GM21367 (cell line): Measurements from ENCODE around the gene MYO1E.
"Not testable (repeated sequence)": the region's sequence is repeated elsewhere in the genome, so short reads cannot be mapped to it uniquely, and the experiment has no call there.

Experiments
- ATAC-seq: cut with Tn5 transposase; IDR thresholded peaks from one replicate; pipeline ENCODE4 v1.9.1; 2021; ENCODE audit not compliant: unreplicated experiment

The MYO1E gene

GRCh38 chr15:59172289-59172901 lies 200.3 kb downstream of the MYO1E start:
- ATAC-seq = no peak

GRCh38 chr15:59171067-59171397 lies 201.6 kb downstream of the MYO1E start:
- no peak for ATAC-seq

DNA sequence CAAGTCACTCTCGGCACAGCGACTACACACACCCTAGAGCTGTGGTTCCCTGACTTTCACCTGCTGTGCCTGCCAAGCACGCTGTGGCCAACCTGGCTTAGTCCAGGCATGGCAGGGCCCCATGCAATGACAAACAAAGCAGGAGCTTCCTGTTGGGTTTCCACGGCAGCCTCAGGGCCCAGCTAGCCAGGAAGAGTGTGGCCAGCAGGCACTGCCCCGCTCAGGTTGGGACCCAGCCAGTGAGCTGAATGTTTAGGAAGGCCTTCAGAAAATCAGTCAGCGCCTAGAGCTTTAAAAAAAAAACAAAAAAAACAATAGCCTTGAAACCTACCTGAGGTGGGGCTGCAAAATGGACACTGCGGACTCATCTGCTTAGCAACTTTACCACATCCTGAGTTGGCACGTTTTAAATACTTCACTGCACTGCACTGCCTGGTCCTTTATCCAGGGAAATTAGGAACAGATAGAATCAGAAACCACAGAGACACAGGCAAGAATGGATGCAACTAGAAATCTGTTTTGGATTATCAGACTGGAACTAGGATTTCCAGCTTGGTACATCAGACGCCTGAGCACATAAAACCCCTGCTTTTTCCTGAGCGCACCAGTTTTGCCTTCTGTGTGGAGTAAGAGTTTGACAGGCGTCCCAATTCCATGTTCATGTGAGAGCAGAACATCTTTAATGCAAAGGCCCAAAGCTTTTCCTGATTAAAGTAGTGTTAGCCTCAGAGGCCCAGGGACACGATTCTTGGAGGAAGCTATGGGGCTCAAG lies 202.2 kb downstream of the MYO1E start:
- ATAC-seq = no peak

DNA sequence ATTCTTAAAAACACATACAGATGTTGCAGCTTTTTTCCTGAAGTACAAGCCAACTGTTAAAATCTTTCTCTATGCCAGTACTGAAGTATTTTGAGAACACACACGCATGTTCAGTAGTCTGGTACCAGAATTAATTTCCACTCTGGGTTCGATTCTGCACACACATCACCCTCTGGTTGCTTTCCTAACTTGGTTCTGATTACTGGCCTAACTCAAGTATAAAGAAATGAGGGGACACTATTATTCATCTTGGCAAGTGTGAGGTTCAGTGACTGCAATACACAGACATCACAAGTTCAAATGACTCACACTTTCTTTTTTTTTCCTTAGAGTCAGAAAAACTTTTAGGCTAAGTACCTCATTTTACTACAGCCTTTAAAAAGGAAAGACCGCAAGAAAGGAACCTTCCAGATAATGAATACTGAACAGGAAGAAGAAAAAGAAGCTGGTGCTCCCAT lies 203.4 kb downstream of the MYO1E start:
- no peak for ATAC-seq

DNA sequence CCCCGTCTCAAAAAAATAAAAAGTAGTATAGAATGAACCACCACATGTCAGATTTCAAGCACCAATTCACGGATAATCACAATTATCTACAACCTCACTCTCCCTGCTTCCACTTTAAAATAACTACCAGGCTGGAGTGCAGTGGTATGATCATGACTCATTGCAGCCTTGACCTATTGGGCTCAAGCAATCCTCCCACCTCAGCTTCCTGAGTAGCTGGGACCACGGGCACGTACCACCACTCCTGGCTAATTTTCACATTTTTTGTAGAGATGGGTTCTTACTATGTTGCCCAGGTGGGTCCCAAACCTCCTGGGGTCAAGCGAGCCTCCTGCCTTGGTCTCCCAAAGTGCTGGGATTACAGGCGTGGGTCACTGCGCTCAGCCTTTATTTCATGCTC lies 204.1 kb downstream of the MYO1E start:
- no peak for ATAC-seq

- no peak for ATAC-seq
Observed at GRCh38 chr15:59166601-59167265, 205.9 kb downstream of the MYO1E start.

DNA sequence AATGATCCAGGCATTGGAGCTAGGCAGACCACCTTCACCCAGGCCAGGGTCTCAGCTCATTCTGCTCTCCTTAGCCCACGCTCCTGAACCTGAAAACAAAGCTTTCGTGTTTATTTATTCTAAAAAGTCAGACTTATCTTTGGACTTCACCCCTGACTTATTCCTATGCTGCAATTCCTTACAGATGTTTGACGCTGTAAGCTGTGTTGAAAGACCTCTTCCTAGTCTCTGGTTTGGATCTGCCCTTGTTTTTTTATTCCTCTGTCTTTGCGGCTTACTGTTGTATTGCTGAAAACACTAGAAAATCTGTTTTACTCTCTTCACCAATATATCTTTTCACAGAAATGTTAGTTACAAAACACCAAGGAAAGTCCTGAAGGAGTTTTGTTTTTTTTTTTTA lies 206.5 kb downstream of the MYO1E start:
- no peak for ATAC-seq

- no peak for ATAC-seq
Observed at GRCh38 chr15:59165726-59166125, 206.9 kb downstream of the MYO1E start.

DNA sequence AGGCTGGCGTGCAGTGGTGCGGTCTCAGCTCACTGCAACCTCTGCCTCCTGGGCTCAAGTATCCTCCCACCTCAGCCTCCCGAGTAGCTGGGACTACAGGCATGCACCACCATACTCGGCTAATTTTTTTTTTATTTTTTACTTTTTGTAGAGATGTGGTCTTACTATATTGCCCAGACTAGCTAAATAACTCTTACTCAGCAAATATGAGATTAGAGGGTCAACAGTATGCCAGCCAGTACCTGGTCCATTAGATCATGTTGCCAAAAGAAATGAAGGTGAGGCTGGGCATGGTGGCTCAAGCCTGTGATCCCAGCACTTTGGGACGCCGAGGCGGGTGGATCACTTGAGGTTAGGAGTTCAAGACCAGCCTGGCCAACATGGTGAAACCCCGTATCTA lies 210.6 kb downstream of the MYO1E start:
- ATAC-seq = not testable (repeated sequence)

- ATAC-seq = no peak
Observed at GRCh38 chr15:59160880-59161593, 211.6 kb downstream of the MYO1E start.

DNA sequence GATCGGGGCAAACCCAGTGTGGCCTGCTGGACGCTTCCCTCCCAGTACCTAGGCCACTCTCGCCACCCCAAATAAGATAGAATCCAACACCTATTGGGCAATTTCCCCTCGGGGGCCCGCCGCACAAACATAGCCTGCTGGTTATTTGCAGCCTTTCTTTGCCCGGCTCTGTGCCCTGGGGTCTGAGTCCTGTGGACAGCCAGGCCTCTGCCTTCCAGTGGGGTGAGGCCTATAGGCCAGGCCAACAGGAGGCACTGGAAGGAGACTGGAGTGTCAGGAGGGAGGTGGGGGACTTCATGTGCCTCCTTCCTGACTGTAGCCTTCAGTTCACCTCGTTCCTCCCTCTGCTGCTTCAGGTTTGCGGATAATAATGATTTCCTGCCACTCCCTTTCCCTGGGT lies 213.5 kb downstream of the MYO1E start:
- ATAC-seq = no peak

DNA sequence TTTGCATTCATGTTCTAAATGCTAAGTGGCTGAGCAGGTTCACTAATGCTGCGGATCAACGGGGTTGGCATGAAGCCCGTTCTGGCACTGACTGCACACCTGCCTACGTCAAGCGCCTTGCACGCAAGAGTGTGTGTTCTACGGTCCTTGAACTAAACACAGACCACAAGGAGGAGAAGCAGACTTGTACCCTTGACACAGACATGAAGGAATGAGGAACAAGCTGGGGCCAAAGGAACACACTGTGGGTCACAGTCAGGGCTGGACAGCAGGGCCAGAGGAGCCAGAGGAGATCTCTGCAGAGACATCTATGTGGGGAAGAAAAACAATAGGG lies 214.0 kb downstream of the MYO1E start:
- ATAC-seq = no peak

DNA sequence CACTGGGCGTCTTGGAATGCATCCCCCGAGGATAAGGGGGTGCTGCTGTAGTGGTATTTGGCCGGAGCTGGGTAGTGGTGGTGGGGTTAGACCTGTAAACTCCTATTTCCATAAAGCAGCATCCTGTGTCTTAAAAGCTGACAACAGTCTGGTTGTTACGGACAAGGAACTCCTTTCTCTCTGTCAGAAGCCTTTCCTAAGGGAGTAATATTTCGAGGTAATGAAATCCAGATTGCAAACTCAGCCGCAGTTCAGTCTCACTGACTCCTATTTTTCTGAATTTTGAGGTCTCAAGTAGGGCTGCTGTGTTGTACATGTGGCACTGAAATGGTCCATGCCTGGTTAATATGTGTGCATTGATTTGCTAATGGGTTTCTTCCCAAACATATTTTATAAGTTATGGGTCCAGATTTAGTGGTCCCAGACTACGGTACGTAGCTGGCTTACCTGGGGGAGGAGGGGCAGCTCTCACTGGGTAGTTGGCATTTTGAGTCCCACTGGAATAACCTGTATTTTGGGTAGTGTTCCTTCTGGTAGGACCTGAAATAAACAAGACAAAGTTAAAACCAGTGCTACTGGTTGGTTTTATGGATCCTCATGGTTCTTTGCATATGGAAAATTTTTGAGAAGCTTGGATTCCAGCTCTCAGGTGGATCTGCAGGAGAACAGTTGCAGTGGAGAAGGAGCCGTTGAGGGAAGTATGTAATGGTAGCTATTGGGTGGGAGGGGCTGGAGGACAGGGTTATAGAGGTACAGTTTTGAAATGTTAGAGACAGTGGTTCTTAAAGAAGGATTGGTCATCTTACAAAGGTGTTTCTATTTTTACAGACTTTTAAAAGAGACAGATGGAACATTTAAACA lies 214.6 kb downstream of the MYO1E start:
- no peak for ATAC-seq

DNA sequence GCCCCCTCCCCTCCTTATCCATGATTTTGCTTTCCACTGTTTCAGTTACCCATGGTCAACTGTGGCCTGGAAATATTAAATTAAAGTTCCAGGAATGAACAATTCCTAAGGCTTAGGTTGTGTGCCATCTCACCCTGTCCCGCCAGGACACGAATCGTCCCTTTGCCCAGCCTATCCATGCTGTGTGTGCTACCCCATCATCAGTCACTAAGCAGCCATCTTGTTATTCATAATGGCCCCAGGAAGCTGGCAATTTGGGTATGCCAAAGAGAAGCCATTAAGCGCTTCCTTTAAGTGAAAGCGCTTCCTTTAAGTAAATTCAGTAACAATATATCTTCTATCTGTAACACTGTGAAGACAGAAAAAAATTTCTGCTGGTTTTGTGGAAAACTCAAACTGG lies 215.3 kb downstream of the MYO1E start:
- ATAC-seq = no peak

DNA sequence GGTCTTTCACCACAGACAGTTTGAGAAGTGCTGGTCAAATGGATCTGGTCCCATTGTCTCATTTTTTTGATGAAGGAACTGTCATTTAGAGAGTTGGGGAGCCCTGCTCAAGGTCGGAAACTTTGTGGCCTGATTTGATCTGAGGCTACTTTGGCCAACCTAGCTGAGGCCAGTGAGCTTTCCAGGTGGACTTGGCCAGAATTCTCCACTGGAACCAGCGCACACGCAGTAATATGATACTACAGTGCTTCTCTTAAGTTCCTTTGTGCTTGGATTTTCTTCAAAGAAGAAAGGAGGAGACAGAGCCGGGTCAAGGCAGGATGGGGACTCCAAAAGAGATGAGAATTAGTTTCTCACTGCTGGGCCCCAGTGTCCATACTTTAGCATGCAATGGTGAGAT lies 217.2 kb downstream of the MYO1E start:
- no peak for ATAC-seq

GRCh38 chr15:59154243-59154642 lies 218.4 kb downstream of the MYO1E start:
- ATAC-seq = no peak

GRCh38 chr15:59153466-59153865 lies 219.2 kb downstream of the MYO1E start:
- no peak for ATAC-seq

DNA sequence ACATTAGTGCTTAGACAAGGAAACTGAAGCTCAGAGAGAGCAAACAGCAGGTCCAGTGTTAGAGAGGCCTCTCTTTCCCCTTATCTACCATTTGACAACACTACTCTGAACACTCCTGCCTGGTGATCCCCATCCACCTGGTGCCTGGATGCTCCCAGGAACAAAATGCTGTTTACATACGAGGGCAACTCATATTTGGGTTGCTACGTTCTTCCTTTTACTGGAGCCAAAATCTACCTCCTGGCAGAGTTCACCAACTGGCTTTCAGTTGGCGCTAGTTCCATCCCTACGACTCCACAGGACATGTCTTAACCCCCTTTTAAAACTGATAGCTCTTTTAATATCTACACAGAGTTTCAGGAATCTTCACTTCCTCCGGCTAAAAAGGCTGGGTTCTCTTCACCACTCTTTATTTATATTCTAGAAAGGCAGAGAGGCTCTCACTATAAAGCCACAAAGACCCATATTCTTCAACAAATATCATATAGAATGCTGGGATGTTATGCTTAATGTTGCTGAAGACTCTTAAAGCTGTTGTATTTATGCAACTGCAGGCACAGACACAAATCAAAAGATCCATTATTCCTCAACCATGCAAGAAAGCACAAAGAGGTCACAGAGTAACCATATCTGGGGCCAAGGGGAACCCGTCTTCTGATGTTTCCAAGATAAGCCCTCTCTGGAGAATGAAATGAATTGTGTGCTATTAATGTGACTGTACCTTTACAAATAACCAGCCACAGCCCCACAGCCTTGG lies 219.8 kb downstream of the MYO1E start:
- ATAC-seq = no peak

- no peak for ATAC-seq
Observed at GRCh38 chr15:59150185-59150584, 222.5 kb downstream of the MYO1E start.

DNA sequence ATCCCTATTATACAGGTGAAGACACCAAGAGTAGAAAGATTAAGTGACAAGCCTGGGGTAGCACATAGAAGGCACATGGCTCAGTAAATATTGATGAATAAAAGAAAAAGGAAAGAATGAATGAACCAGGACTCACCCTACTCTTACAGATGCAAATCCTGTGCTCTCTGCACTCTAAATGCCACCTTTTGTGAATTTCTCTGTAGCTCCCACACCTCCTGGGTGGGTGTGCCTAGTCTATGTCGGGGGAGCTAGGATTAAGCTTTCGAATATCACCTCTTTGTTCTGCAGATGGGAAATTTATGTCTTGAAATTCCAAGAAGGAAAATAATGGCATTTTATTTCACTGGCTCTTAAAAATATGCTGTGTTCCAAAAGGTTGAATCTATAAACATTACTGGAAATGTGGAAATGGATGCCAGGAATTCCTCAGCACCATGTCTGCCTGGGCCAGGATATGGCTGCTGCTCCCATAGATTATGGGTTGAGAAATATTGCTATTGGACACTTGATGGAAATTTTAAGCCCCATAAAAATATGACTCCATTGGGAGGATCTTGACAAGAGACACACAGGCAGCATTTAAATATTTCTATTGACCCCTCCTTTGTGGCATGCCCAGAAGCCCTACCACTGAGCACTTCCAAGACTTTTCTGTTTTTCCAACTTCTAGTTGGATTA lies 224.4 kb downstream of the MYO1E start:
- no peak for ATAC-seq
